ENCODE measurements around the gene PDCL3. TPM values are rescaled to one million over a fixed set of nuclear protein-coding genes. Genes with fewer than 3 reads are reported as not detected.

The PDCL3 gene
- total RNA-seq, 1 donor from 2014 or later: 23.9 TPM

DNA sequence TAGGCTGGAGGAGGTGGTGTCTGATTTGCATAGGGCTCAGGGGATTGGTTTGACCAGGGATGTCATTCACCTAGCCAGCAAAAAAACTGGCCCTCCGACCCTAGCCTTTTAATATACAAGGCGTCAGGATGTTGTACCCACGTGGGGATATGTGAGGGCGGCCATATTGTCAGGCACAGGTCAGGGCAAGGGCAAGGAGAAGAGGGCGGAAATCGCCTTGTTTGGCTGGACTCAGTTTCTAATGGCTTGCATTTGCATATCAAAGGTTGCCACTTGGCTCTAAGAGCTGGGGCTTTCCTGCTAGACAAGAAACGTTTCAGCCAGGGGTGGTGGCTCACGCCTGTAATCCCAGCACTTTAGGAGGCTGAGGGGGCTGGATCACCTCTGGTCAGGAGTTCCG, 24.9 kb upstream of the PDCL3 start:
- H3K36me3 ChIP-seq (ENCODE audit: control insufficient read depth, insufficient read depth, low read length): no peaks in the 10 kb centered on the region
- TF ChIP-seq CTCF (IDR thresholded peaks at IDR 0.05; ENCODE audit: insufficient read depth, low read length, poor library complexity, severe bottlenecking): no peak
- H3K27me3 ChIP-seq (ENCODE audit: control insufficient read depth, insufficient read depth, low read length): no peaks in the 10 kb centered on the region
- H3K4me3 ChIP-seq (ENCODE audit: low read depth, low read length): no peak overlapping the region
- no peak for DNase-seq (ENCODE audit: low read depth)

- H3K4me3 ChIP-seq (ENCODE audit: low read depth, low read length): no peak overlapping the region
- H3K27me3 ChIP-seq (ENCODE audit: control insufficient read depth, insufficient read depth, low read length): no peaks in the 10 kb centered on the region
- TF ChIP-seq CTCF (IDR thresholded peaks at IDR 0.05; ENCODE audit: insufficient read depth, low read length, poor library complexity, severe bottlenecking): no peak
- no peak for DNase-seq (ENCODE audit: low read depth)
- no peaks in the 10 kb centered on the region for H3K36me3 ChIP-seq (ENCODE audit: control insufficient read depth, insufficient read depth, low read length)
These were observed 23.6 kb upstream of the PDCL3 start for GRCh38 chr2:100539221-100539620.

DNA sequence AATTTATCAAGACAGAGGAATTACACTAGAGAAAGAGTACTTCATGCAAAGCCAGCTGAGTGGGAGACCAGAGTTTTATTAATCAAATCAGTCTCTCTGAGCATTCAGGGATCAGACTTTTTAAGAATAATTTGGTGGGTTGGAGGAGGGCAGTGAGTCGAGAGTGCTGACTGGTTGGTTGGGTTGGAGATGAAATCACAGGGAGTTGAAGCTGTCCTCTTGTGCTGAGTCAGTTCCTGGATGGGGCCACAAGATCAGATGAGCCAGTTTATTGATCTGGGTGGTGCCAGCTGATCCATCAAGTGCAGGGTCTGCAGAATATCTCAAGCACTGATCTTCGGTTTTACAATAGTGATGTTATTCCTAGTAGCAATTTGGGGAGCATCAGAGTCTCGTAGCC, 21.4 kb upstream of the PDCL3 start:
- DNase-seq (ENCODE audit: low read depth): no peak
- H3K4me3 ChIP-seq (ENCODE audit: low read depth, low read length): no peak overlapping the region
- no peaks in the 10 kb centered on the region for H3K27me3 ChIP-seq (ENCODE audit: control insufficient read depth, insufficient read depth, low read length)
- TF ChIP-seq CTCF (IDR thresholded peaks at IDR 0.05; ENCODE audit: insufficient read depth, low read length, poor library complexity, severe bottlenecking): no peak
- H3K36me3 ChIP-seq (ENCODE audit: control insufficient read depth, insufficient read depth, low read length): no peaks in the 10 kb centered on the region

DNA sequence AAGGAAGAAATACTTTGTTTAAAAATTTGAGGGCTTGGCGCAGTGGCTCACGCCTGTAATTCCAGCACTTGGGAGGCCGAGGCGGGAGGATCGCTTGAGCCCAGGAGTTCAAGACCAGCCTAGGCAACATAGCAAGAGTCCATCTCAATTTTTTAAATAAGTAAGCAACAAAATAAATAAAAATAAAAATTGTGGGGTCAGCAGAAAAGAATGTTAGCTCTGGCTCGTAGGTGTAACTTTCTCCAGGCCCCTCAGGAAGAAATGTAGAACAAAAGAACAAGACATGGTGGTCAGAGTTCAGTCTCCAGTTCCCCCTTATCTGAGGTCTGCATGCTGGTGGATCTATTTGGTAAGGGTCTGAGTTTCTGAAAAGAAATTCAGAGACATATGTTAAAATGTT, 20.4 kb upstream of the PDCL3 start:
- no peak for DNase-seq (ENCODE audit: low read depth)
- H3K36me3 ChIP-seq (ENCODE audit: control insufficient read depth, insufficient read depth, low read length): no peaks in the 10 kb centered on the region
- no peaks in the 10 kb centered on the region for H3K27me3 ChIP-seq (ENCODE audit: control insufficient read depth, insufficient read depth, low read length)
- TF ChIP-seq CTCF (IDR thresholded peaks at IDR 0.05; ENCODE audit: insufficient read depth, low read length, poor library complexity, severe bottlenecking): no peak
- no peak overlapping the region for H3K4me3 ChIP-seq (ENCODE audit: low read depth, low read length)

- TF ChIP-seq CTCF (IDR thresholded peaks at IDR 0.05; ENCODE audit: insufficient read depth, low read length, poor library complexity, severe bottlenecking): no peak
- H3K4me3 ChIP-seq (ENCODE audit: low read depth, low read length): no peak overlapping the region
- no peak for DNase-seq (ENCODE audit: low read depth)
- no peaks in the 10 kb centered on the region for H3K36me3 ChIP-seq (ENCODE audit: control insufficient read depth, insufficient read depth, low read length)
- no peaks in the 10 kb centered on the region for H3K27me3 ChIP-seq (ENCODE audit: control insufficient read depth, insufficient read depth, low read length)
These were observed 17.7 kb upstream of the PDCL3 start for GRCh38 chr2:100544911-100545596.

DNA sequence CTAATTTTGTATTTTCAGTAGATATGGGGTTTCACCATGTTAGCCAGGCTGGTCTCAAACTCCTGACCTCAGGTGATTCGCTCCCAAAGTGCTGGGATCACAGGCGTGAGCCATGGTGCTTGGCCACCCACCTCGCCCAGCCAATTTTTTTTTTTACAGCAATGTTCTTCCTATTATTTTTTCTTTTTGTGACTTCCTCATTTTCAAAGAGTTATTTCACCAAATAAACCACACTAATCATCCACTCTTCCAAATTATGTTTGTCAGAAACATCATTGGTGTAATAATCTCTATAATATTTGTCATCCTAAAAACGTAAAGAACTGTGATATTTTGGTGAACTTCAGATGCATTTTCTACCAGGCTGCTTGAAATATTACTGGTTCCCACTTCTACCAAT, 16.3 kb upstream of the PDCL3 start:
- TF ChIP-seq CTCF (IDR thresholded peaks at IDR 0.05; ENCODE audit: insufficient read depth, low read length, poor library complexity, severe bottlenecking): no peak
- Histone ChIP-seq H3K27me3 (ENCODE audit: control insufficient read depth, insufficient read depth, low read length) (no peaks in the 10 kb centered on the region), H3K4me3 (ENCODE audit: low read depth, low read length) (no peak overlapping the region)

More for the DNA sequence above, 16.3 kb upstream of the PDCL3 start:
- no peak for DNase-seq (ENCODE audit: low read depth)
- no peaks in the 10 kb centered on the region for H3K36me3 ChIP-seq (ENCODE audit: control insufficient read depth, insufficient read depth, low read length)

All from kidney epithelial cell (primary cell).